IMR-90 (cell line): Measurements from ENCODE around the gene MERTK. TPM values are rescaled to one million over a fixed set of nuclear protein-coding genes. Genes with fewer than 3 reads are reported as not detected.

ENCODE experiments used
- ATAC-seq: fragments of 200-7000 bp; cut with Tn5 transposase; 2 replicates; pipeline ENCODE4 v1.9.1; 2020; ENCODE audit warnings: low read depth, mild to moderate bottlenecking, moderate library complexity
- BruUV-seq: library from RNA; stranded (reverse); fragments of 400-500 nt; replicated peaks from 2 replicates; lab custom pipeline; 2021; lab: Mats Ljungman, UMichigan
- CTCF ChIA-PET: fragments of 300-600 bp; formaldehyde crosslinking; extraction: SDS; loops from one replicate; lab custom pipeline; 2021; ENCODE audit warnings: antibody characterized with exemption; lab: Yijun Ruan, JAX
- POLR2A ChIA-PET: fragments of 300-600 bp; sonication (Branson Sonifier 250); formaldehyde crosslinking; loops from one replicate; lab custom pipeline; 2022; ENCODE audit warnings: antibody characterized with exemption; ENCODE audit not compliant: unreplicated experiment; lab: Charles Lee
- DNase-seq: peaks from one replicate; pipeline ENCODE4 v3.0.0; 2013
- H2AFZ ChIP-seq: replicated peaks from 2 replicates; pipeline ENCODE3; 2013; ENCODE audit warnings: low read length, mild to moderate bottlenecking; ENCODE audit not compliant: poor library complexity
- H2AK5ac ChIP-seq: 2 replicates; pipeline ENCODE4 v1.6.1; 2013; ENCODE audit warnings: low read depth, low read length, inconsistent platforms
- H2AK9ac ChIP-seq: replicated peaks from 2 replicates; pipeline ENCODE3; 2013; ENCODE audit warnings: mild to moderate bottlenecking, low read depth, low read length, moderate library complexity; ENCODE audit not compliant: poor library complexity
- H2BK120ac ChIP-seq: 2 replicates; pipeline ENCODE4 v1.6.1; 2013; ENCODE audit warnings: low read depth, low read length, inconsistent platforms
- H2BK15ac ChIP-seq: 3 replicates; pipeline ENCODE4 v1.6.1; 2013; ENCODE audit warnings: low read depth, low read length, inconsistent platforms
- H2BK20ac ChIP-seq: 2 replicates; pipeline ENCODE4 v1.6.1; 2013; ENCODE audit warnings: low read depth, mild to moderate bottlenecking, inconsistent platforms, low read length, moderate library complexity
- H2BK5ac ChIP-seq: 2 replicates; pipeline ENCODE4 v1.6.1; 2013; ENCODE audit warnings: mild to moderate bottlenecking, low read depth, low read length, inconsistent platforms; ENCODE audit not compliant: poor library complexity, severe bottlenecking
- H3K14ac ChIP-seq: replicated peaks from 2 replicates; pipeline ENCODE4 v1.6.1; 2013; ENCODE audit warnings: low read depth, low read length, inconsistent platforms
- H3K18ac ChIP-seq: 2 replicates; pipeline ENCODE4 v1.6.1; 2013; ENCODE audit warnings: low read depth, low read length, control low read depth
- H3K23ac ChIP-seq: 2 replicates; pipeline ENCODE4 v1.6.1; 2013; ENCODE audit warnings: low read depth, low read length, inconsistent platforms
- H3K27ac ChIP-seq: 2 replicates; pipeline ENCODE4 v1.5.1; 2013; ENCODE audit warnings: mild to moderate bottlenecking, control low read depth, low read length; ENCODE audit not compliant: insufficient read depth
- H3K27me3 ChIP-seq: 2 replicates; pipeline ENCODE4 v1.6.1; 2013; ENCODE audit warnings: low read length; ENCODE audit not compliant: control insufficient read depth, insufficient read depth
- H3K36me3 ChIP-seq: 2 replicates; pipeline ENCODE4 v1.6.1; 2013; ENCODE audit warnings: low read length, mixed read lengths; ENCODE audit not compliant: control insufficient read depth, insufficient read depth
- H3K4ac ChIP-seq: 2 replicates; pipeline ENCODE4 v1.6.1; 2013; ENCODE audit warnings: low read depth, low read length, inconsistent platforms
- H3K4me1 ChIP-seq: 2 replicates; pipeline ENCODE4 v1.6.1; 2013; ENCODE audit warnings: low read length, mixed read lengths; ENCODE audit not compliant: control insufficient read depth, insufficient read depth
- H3K4me2 ChIP-seq: 2 replicates; pipeline ENCODE4 v1.6.1; 2013; ENCODE audit warnings: low read depth, mild to moderate bottlenecking, control low read depth, low read length, moderate library complexity
- H3K4me3 ChIP-seq: 2 replicates; pipeline ENCODE4 v1.5.1; 2013; ENCODE audit warnings: low read depth, mild to moderate bottlenecking, control low read depth, low read length, moderate library complexity; ENCODE audit not compliant: insufficient read depth
- H3K56ac ChIP-seq: 2 replicates; pipeline ENCODE4 v1.6.1; 2013; ENCODE audit warnings: low read length, inconsistent platforms; ENCODE audit not compliant: insufficient read depth; ENCODE audit errors: extremely low read depth
- H3K79me1 ChIP-seq, 2 experiments: 2 replicates each; pipeline ENCODE4 v1.6.1; 2013; ENCODE audit warnings: low read length in 2 of 2, inconsistent platforms in 1 of 2, low read depth in 1 of 2
- H3K9ac ChIP-seq: 2 replicates; pipeline ENCODE4 v1.6.1; 2013; ENCODE audit warnings: low read depth, low read length, control low read depth
- H3K9me1 ChIP-seq: 2 replicates; pipeline ENCODE4 v1.6.1; 2013; ENCODE audit warnings: low read length, inconsistent platforms; ENCODE audit not compliant: insufficient read depth
- H3K9me3 ChIP-seq: 2 replicates; pipeline ENCODE4 v1.6.1; 2013; ENCODE audit warnings: low read length; ENCODE audit not compliant: control insufficient read depth, insufficient read depth
- H4K20me1 ChIP-seq: 2 replicates; pipeline ENCODE4 v1.6.1; 2013; ENCODE audit warnings: low read length, inconsistent platforms; ENCODE audit not compliant: insufficient read depth
- H4K5ac ChIP-seq: 2 replicates; pipeline ENCODE4 v1.6.1; 2013; ENCODE audit warnings: mild to moderate bottlenecking, low read depth, low read length, control low read depth
- H4K8ac ChIP-seq, 2 experiments: 2 replicates each; pipeline ENCODE4 v1.6.1; 2013; ENCODE audit warnings: low read depth in 2 of 2, low read length in 2 of 2, control low read depth in 1 of 2, inconsistent platforms in 1 of 2
- H4K91ac ChIP-seq: 2 replicates; pipeline ENCODE4 v1.6.1; 2013; ENCODE audit warnings: low read depth, low read length, inconsistent platforms; ENCODE audit not compliant: insufficient read depth
- BHLHE40 ChIP-seq: fragments of 150-350 bp; IDR thresholded peaks from 2 replicates; pipeline ENCODE4 v1.6.1; 2016; ENCODE audit warnings: mild to moderate bottlenecking, low read depth, low read length
- CEBPB ChIP-seq: IDR thresholded peaks from 2 replicates; pipeline ENCODE4 v1.6.1; 2012; ENCODE audit warnings: low read depth, low read length, improper control_type of control experiment
- CHD1 ChIP-seq: IDR thresholded peaks from 2 replicates; pipeline ENCODE4 v1.6.1; 2012; ENCODE audit warnings: low read depth, low read length, improper control_type of control experiment
- FOS ChIP-seq: fragments of 150-350 bp; IDR thresholded peaks from 2 replicates; pipeline ENCODE4 v1.6.1; 2016; ENCODE audit warnings: low read depth, low read length
- MAFK ChIP-seq: IDR thresholded peaks from 2 replicates; pipeline ENCODE4 v1.6.1; 2012; ENCODE audit warnings: low read depth, low read length, improper control_type of control experiment
- MAZ ChIP-seq: IDR thresholded peaks from 2 replicates; pipeline ENCODE4 v1.6.1; 2012; ENCODE audit warnings: low read depth, mild to moderate bottlenecking, low read length, improper control_type of control experiment, moderate library complexity, borderline replicate concordance
- MXI1 ChIP-seq: IDR thresholded peaks from 2 replicates; pipeline ENCODE4 v1.6.1; 2012; ENCODE audit warnings: low read depth, mild to moderate bottlenecking, low read length, moderate library complexity, borderline replicate concordance
- NFE2L2 ChIP-seq: fragments of 150-350 bp; IDR thresholded peaks from 2 replicates; pipeline ENCODE4 v1.6.1; 2016; ENCODE audit warnings: low read depth, mild to moderate bottlenecking, low read length
- POLR2A ChIP-seq: IDR thresholded peaks from 2 replicates; pipeline ENCODE4 v1.6.1; 2012; ENCODE audit warnings: mild to moderate bottlenecking, low read depth, low read length
- RAD21 ChIP-seq: IDR thresholded peaks from 2 replicates; pipeline ENCODE4 v1.6.1; 2012; ENCODE audit warnings: low read length, improper control_type of control experiment
- RCOR1 ChIP-seq: IDR thresholded peaks from 2 replicates; pipeline ENCODE4 v1.6.1; 2012; ENCODE audit warnings: mild to moderate bottlenecking, low read length, improper control_type of control experiment; ENCODE audit not compliant: insufficient replicate concordance
- RFX5 ChIP-seq: IDR thresholded peaks from 2 replicates; pipeline ENCODE4 v1.8.0; 2012; ENCODE audit warnings: low read depth, mild to moderate bottlenecking, low read length, moderate library complexity
- SMC3 ChIP-seq: fragments of 150-350 bp; IDR thresholded peaks from 2 replicates; pipeline ENCODE4 v1.6.1; 2016; ENCODE audit warnings: low read depth, mild to moderate bottlenecking, antibody characterized with exemption, low read length, moderate library complexity
- WGBS, 2 experiments: methylation state at CpG; one replicate each; pipeline versions ENCODE4 v1.1.5 to v1.1.7; 2013; ENCODE audit warnings: missing lambda C conversion rate in 2 of 2; ENCODE audit not compliant: insufficient read length in 1 of 2; ENCODE audit errors: extremely low coverage in 2 of 2; 5-methylcytosine and 5-hydroxymethylcytosine counted together
- dilution Hi-C: fragments of 300-500 bp; cut with HindIII; formaldehyde crosslinking; loops from one replicate; pipeline ENCODE4 v1.14.3; 2018; ENCODE audit warnings: low sequenced_read_pairs; ENCODE audit not compliant: unreplicated experiment
- in situ Hi-C: fragments of 300-500 bp; cut with MboI; formaldehyde crosslinking; loops from 3 replicates; pipeline ENCODE4 v1.14.3; 2019; ENCODE audit warnings: low sequenced_read_pairs, inconsistent platforms, mixed read lengths
- intact Hi-C: fragments of 100-400 bp; cut with micrococcal nuclease; formaldehyde crosslinking; loops from 2 replicates; pipeline ENCODE4 v1.10.0; 2022
- polyA plus RNA-seq, 3 experiments: library from polyadenylated mRNA; depleted of rRNA; stranded (reverse); fragments of >200 nt; gene quantifications; 2 replicates each; pipeline ENCODE4 v1.2.3, GENCODE V29; 2012; ENCODE audit warnings: low replicate concordance in 1 of 3
- total RNA-seq: library from RNA; depleted of rRNA; stranded (reverse); fragments of >200 nt; gene quantifications from 2 replicates; pipeline ENCODE4 v1.2.3, GENCODE V29; 2012
- TF ChIP-seq, protein P1 (sequence below): fragments of 150-350 bp; IDR thresholded peaks from 2 replicates; pipeline ENCODE4 v1.6.1; 2016; ENCODE audit warnings: low read depth, mild to moderate bottlenecking, low read length, moderate library complexity, borderline replicate concordance
- TF ChIP-seq, protein P2 (sequence below): fragments of 150-350 bp; IDR thresholded peaks from 2 replicates; pipeline ENCODE4 v1.6.1; 2017; ENCODE audit warnings: mild to moderate bottlenecking, antibody characterized with exemption, low read length, low read depth
- TF ChIP-seq, protein P3 (sequence below): conservative IDR thresholded peaks from 2 replicates; pipeline ENCODE4 v1.5.1; 2012; ENCODE audit warnings: mild to moderate bottlenecking, low read depth, low read length, improper control_type of control experiment

The MERTK gene
- total and polyA plus RNA-seq, 2 of the 4 experiments (the other 2 are of a cell fraction): 0.36 to 0.62 TPM

DNA sequence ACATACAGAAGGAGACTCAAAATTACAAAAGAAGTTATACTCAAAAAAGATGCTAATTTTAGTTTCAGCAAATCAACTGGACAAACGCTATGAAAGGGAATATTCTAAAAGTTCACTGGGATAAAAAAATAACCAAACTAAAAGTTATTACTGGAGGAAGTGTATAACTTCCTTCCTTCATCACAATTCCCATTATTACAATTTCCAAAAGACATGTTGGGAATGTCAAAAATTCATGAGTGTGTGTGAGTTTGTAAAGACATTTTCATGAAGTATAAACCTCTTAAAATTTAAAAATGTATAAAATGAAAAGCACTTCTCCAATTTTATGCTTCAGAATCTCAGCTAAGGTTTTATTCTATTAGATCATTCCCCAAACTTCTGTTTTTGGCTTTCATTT, 67.8 kb downstream of the MERTK start:
- Histone ChIP-seq H4K5ac (no peak overlapping the region), H2BK15ac (no peak overlapping the region), H3K14ac (no peak overlapping the region), H3K18ac (no peak overlapping the region), H4K91ac (no peak overlapping the region), H4K8ac (no peak overlapping the region), H3K27ac (no peak overlapping the region), H4K20me1 (no peaks in the 10 kb centered on the region), H2BK20ac (no peak overlapping the region), H3K27me3 (peaks cover 12% of the 10 kb centered on the region), H3K56ac (no peak overlapping the region), H2BK120ac (no peak overlapping the region), H3K4me3 (no peak overlapping the region), H3K23ac (no peak overlapping the region), H3K9me3 (no peaks in the 10 kb centered on the region), H2AK9ac (no peak overlapping the region), H3K36me3 (no peaks in the 10 kb centered on the region), H3K9me1 (peaks cover 4% of the 10 kb centered on the region; the same call in 1 of the 2 replicates), H3K79me1 (no peaks in the 10 kb centered on the region), H3K4ac (no peak overlapping the region), H3K9ac (no peak overlapping the region), H2AFZ (no peak overlapping the region), H2BK5ac (no peak overlapping the region), H3K4me1 (no peaks in the 10 kb centered on the region; the same call in 1 of the 2 replicates), H2AK5ac (no peak overlapping the region), H3K4me2 (no peak overlapping the region)
- dilution Hi-C loops (no loop called here), intact Hi-C loops (no loop called here), in situ Hi-C loops (no loop called here)
- no CpG with 5 or more reads among the region's 1 CpG for WGBS, 2 experiments
- CTCF ChIA-PET: no interaction called here
- no peak for TF ChIP-seq RFX5
- TF ChIP-seq RCOR1: no peak
- no peak for TF ChIP-seq NFE2L2
- TF ChIP-seq MXI1: no peak
- TF ChIP-seq FOS: no peak
- no peak for TF ChIP-seq MAZ
- TF ChIP-seq RAD21: no peak
- no peak for TF ChIP-seq MAFK
- TF ChIP-seq, protein P1, sequence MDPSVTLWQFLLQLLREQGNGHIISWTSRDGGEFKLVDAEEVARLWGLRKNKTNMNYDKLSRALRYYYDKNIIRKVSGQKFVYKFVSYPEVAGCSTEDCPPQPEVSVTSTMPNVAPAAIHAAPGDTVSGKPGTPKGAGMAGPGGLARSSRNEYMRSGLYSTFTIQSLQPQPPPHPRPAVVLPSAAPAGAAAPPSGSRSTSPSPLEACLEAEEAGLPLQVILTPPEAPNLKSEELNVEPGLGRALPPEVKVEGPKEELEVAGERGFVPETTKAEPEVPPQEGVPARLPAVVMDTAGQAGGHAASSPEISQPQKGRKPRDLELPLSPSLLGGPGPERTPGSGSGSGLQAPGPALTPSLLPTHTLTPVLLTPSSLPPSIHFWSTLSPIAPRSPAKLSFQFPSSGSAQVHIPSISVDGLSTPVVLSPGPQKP: no peak
- no peak for TF ChIP-seq POLR2A
- TF ChIP-seq, protein P2, sequence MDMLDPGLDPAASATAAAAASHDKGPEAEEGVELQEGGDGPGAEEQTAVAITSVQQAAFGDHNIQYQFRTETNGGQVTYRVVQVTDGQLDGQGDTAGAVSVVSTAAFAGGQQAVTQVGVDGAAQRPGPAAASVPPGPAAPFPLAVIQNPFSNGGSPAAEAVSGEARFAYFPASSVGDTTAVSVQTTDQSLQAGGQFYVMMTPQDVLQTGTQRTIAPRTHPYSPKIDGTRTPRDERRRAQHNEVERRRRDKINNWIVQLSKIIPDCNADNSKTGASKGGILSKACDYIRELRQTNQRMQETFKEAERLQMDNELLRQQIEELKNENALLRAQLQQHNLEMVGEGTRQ: no peak
- TF ChIP-seq BHLHE40: no peak
- TF ChIP-seq CHD1: no peak
- no peak for TF ChIP-seq CEBPB
- TF ChIP-seq SMC3: no peak
- TF ChIP-seq, protein P3, sequence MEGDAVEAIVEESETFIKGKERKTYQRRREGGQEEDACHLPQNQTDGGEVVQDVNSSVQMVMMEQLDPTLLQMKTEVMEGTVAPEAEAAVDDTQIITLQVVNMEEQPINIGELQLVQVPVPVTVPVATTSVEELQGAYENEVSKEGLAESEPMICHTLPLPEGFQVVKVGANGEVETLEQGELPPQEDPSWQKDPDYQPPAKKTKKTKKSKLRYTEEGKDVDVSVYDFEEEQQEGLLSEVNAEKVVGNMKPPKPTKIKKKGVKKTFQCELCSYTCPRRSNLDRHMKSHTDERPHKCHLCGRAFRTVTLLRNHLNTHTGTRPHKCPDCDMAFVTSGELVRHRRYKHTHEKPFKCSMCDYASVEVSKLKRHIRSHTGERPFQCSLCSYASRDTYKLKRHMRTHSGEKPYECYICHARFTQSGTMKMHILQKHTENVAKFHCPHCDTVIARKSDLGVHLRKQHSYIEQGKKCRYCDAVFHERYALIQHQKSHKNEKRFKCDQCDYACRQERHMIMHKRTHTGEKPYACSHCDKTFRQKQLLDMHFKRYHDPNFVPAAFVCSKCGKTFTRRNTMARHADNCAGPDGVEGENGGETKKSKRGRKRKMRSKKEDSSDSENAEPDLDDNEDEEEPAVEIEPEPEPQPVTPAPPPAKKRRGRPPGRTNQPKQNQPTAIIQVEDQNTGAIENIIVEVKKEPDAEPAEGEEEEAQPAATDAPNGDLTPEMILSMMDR: no peak
- ATAC-seq: no peak
- no peak for DNase-seq
- POLR2A ChIA-PET: no interaction called here
- BruUV-seq: no TSS peak
